ENCODE results near the gene MYL6.

Gene MYL6

DNA sequence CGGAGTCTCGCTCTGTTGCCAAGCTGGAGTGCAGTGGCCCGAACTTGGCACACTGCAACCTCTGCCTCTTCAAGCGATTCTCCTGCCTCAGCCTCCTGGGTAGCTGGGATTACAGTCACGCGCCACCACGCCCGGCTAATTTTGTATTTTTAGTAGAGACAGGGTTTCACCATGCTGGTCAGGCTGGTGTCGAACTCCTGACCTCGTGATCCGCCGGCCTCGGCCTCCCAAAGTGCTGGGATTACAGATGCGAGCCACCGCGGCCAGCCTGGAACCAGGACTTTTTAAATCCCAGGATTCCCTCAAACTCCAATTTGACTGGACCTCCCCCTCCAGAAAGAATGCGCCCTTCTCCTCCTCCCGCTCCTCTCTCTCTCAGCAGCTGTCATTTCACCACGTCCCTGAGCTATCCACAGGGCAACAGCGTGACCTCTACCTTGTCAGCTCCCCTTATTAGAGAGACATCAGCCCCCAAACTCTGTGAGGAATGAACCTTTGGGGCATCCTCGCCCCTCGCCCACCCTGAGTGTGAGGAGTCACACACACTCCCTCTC, 28.1 kb upstream of the MYL6 start:
- Histone ChIP-seq H2AFZ (ENCODE audit: low read length) (no peak overlapping the region), H3K4me1 (ENCODE audit: control insufficient read depth in 2 of 2, insufficient read depth in 1 of 2, low read depth in 1 of 2, low read length in 2 of 2) (peaks cover 13% of the 10 kb centered on the region in 2 donors), H3K9me3 (replicated peaks in 1 of 2; ENCODE audit: control insufficient read depth in 2 of 2, insufficient read depth in 1 of 2, low read depth in 1 of 2, low read length in 2 of 2) (no peaks in the 10 kb centered on the region), H2BK5ac (ENCODE audit: low read length) (no peak overlapping the region), H3K4ac (ENCODE audit: low read length) (no peak overlapping the region), H2AK5ac (ENCODE audit: low read depth, low read length) (no peak overlapping the region), H3K9ac (ENCODE audit: low read depth, low read length, poor library complexity) (no peak overlapping the region), H2BK15ac (ENCODE audit: low read length) (no peak overlapping the region), H2BK120ac (ENCODE audit: low read depth, low read length) (no peak overlapping the region), H3K14ac (ENCODE audit: low read length) (no peak overlapping the region), H3K36me3 (replicated peaks in 1 of 2; ENCODE audit: control insufficient read depth in 2 of 2, insufficient read depth in 2 of 2, low read length in 2 of 2) (peaks cover 33 to 47% of the 10 kb centered on the region in 2 donors), H3K79me1 (ENCODE audit: low read depth, low read length) (no peaks in the 10 kb centered on the region), H3K27me3 (ENCODE audit: control insufficient read depth in 3 of 3, insufficient read depth in 3 of 3, low read depth in 1 of 3, low read length in 3 of 3) (no peaks in the 10 kb centered on the region), H3K27ac (replicated peaks; ENCODE audit: low read length) (no peak overlapping the region), H4K91ac (ENCODE audit: low read depth, low read length, poor library complexity) (no peak overlapping the region), H3K23ac (ENCODE audit: low read depth, low read length, poor library complexity) (no peak overlapping the region), H3K18ac (ENCODE audit: low read length) (no peak overlapping the region), H3K4me2 (ENCODE audit: insufficient read depth, low read length, poor library complexity, severe bottlenecking) (no peak overlapping the region), H4K8ac (ENCODE audit: low read depth, low read length) (no peak overlapping the region), H2BK12ac (ENCODE audit: low read length) (no peak overlapping the region), H3K4me3 (ENCODE audit: low read length in 2 of 2) (peak overlapping the region in 1 of 2 donors; percentile 83)
- no CpG with 5 or more reads among the region's 22 CpGs for WGBS, 2 donors (ENCODE audit: extremely low coverage in 2 of 2, insufficient read length in 2 of 2, insufficient replicate concordance in 1 of 2)
- DNase-seq (ENCODE audit: low spot score): no peak

- Histone ChIP-seq H3K27ac (replicated peaks; ENCODE audit: low read length) (no peak overlapping the region), H4K8ac (ENCODE audit: low read depth, low read length) (no peak overlapping the region), H2BK12ac (ENCODE audit: low read length) (no peak overlapping the region), H2BK5ac (ENCODE audit: low read length) (no peak overlapping the region), H3K27me3 (ENCODE audit: control insufficient read depth in 3 of 3, insufficient read depth in 3 of 3, low read depth in 1 of 3, low read length in 3 of 3) (no peaks in the 10 kb centered on the region), H2AFZ (ENCODE audit: low read length) (no peak overlapping the region), H3K9ac (ENCODE audit: low read depth, low read length, poor library complexity) (no peak overlapping the region), H3K79me1 (ENCODE audit: low read depth, low read length) (no peaks in the 10 kb centered on the region), H3K36me3 (replicated peaks in 1 of 2; ENCODE audit: control insufficient read depth in 2 of 2, insufficient read depth in 2 of 2, low read length in 2 of 2) (peaks cover 33 to 55% of the 10 kb centered on the region in 2 donors), H3K4me1 (ENCODE audit: control insufficient read depth in 2 of 2, insufficient read depth in 1 of 2, low read depth in 1 of 2, low read length in 2 of 2) (peaks cover 13% of the 10 kb centered on the region in 2 donors), H3K4me3 (ENCODE audit: low read length in 2 of 2) (no peak overlapping the region), H4K91ac (ENCODE audit: low read depth, low read length, poor library complexity) (no peak overlapping the region), H3K18ac (ENCODE audit: low read length) (no peak overlapping the region), H2AK5ac (ENCODE audit: low read depth, low read length) (no peak overlapping the region), H3K14ac (ENCODE audit: low read length) (no peak overlapping the region), H3K4me2 (ENCODE audit: insufficient read depth, low read length, poor library complexity, severe bottlenecking) (no peak overlapping the region), H2BK120ac (ENCODE audit: low read depth, low read length) (no peak overlapping the region), H3K23ac (ENCODE audit: low read depth, low read length, poor library complexity) (no peak overlapping the region), H3K4ac (ENCODE audit: low read length) (no peak overlapping the region), H3K9me3 (replicated peaks in 1 of 2; ENCODE audit: control insufficient read depth in 2 of 2, insufficient read depth in 1 of 2, low read depth in 1 of 2, low read length in 2 of 2) (no peaks in the 10 kb centered on the region), H2BK15ac (ENCODE audit: low read length) (no peak overlapping the region)
- DNase-seq (ENCODE audit: low spot score): no peak
- no CpG with 5 or more reads among the region's 4 CpGs for WGBS, 2 donors (ENCODE audit: extremely low coverage in 2 of 2, insufficient read length in 2 of 2, insufficient replicate concordance in 1 of 2)
Observed at GRCh38 chr12:56130876-56131275, 27.3 kb upstream of the MYL6 start.

DNA sequence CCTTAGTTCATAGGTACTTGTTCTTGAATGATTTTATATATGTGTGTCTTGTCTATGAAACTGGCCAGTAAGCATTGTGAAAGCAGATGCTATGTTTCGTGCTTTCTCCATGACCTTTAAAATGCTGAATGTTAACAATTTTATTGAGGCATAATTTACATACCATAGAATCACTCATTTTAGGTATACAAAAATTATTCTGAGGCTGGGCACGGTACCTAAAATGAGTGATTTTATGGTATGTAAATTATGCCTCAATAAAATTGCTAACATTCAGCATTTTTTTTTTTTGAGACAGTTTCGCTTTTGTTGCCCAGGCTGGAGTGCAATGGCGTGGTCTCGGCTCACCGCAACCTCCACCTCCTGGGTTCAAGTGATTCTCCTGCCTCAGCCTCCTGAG, 23.3 kb upstream of the MYL6 start:
- H2BK12ac ChIP-seq (ENCODE audit: low read length): no peak overlapping the region
- no peak overlapping the region for H2BK120ac ChIP-seq (ENCODE audit: low read depth, low read length)
- no peaks in the 10 kb centered on the region for H3K27me3 ChIP-seq (ENCODE audit: control insufficient read depth in 3 of 3, insufficient read depth in 3 of 3, low read depth in 1 of 3, low read length in 3 of 3)
- no peak overlapping the region for H2AFZ ChIP-seq (ENCODE audit: low read length)
- WGBS, 2 donors (ENCODE audit: extremely low coverage in 2 of 2, insufficient read length in 2 of 2, insufficient replicate concordance in 1 of 2): no CpG with 5 or more reads among the region's 6 CpGs
- no peak overlapping the region for H3K4me3 ChIP-seq (ENCODE audit: low read length in 2 of 2)
- no peak overlapping the region for H4K8ac ChIP-seq (ENCODE audit: low read depth, low read length)
- peaks cover 0 to 4% of the 10 kb centered on the region in 2 donors for H3K9me3 ChIP-seq (replicated peaks in 1 of 2; ENCODE audit: control insufficient read depth in 2 of 2, insufficient read depth in 1 of 2, low read depth in 1 of 2, low read length in 2 of 2)
- H3K27ac ChIP-seq (replicated peaks; ENCODE audit: low read length): no peak overlapping the region
- H2BK15ac ChIP-seq (ENCODE audit: low read length): no peak overlapping the region
- H3K9ac ChIP-seq (ENCODE audit: low read depth, low read length, poor library complexity): no peak overlapping the region
- H3K4ac ChIP-seq (ENCODE audit: low read length): no peak overlapping the region
- no peak overlapping the region for H4K91ac ChIP-seq (ENCODE audit: low read depth, low read length, poor library complexity)
- no peak overlapping the region for H3K23ac ChIP-seq (ENCODE audit: low read depth, low read length, poor library complexity)
- no peaks in the 10 kb centered on the region for H3K79me1 ChIP-seq (ENCODE audit: low read depth, low read length)
- H3K18ac ChIP-seq (ENCODE audit: low read length): no peak overlapping the region
- H2AK5ac ChIP-seq (ENCODE audit: low read depth, low read length): no peak overlapping the region
- H3K36me3 ChIP-seq (replicated peaks in 1 of 2; ENCODE audit: control insufficient read depth in 2 of 2, insufficient read depth in 2 of 2, low read length in 2 of 2): peaks cover 59 to 95% of the 10 kb centered on the region in 2 donors
- DNase-seq (ENCODE audit: low spot score): no peak
- H3K4me2 ChIP-seq (ENCODE audit: insufficient read depth, low read length, poor library complexity, severe bottlenecking): no peak overlapping the region
- peaks cover 0 to 2% of the 10 kb centered on the region in 2 donors for H3K4me1 ChIP-seq (ENCODE audit: control insufficient read depth in 2 of 2, insufficient read depth in 1 of 2, low read depth in 1 of 2, low read length in 2 of 2)
- no peak overlapping the region for H2BK5ac ChIP-seq (ENCODE audit: low read length)
- no peak overlapping the region for H3K14ac ChIP-seq (ENCODE audit: low read length)

- H2BK15ac ChIP-seq (ENCODE audit: low read length): no peak overlapping the region
- DNase-seq (ENCODE audit: low spot score): no peak
- peaks cover 56 to 94% of the 10 kb centered on the region in 2 donors for H3K36me3 ChIP-seq (replicated peaks in 1 of 2; ENCODE audit: control insufficient read depth in 2 of 2, insufficient read depth in 2 of 2, low read length in 2 of 2)
- H3K27ac ChIP-seq (replicated peaks; ENCODE audit: low read length): no peak overlapping the region
- H2BK5ac ChIP-seq (ENCODE audit: low read length): no peak overlapping the region
- no peaks in the 10 kb centered on the region for H3K4me1 ChIP-seq (ENCODE audit: control insufficient read depth in 2 of 2, insufficient read depth in 1 of 2, low read depth in 1 of 2, low read length in 2 of 2)
- no CpG with 5 or more reads among the region's 14 CpGs for WGBS, 2 donors (ENCODE audit: extremely low coverage in 2 of 2, insufficient read length in 2 of 2, insufficient replicate concordance in 1 of 2)
- H3K9ac ChIP-seq (ENCODE audit: low read depth, low read length, poor library complexity): peak overlapping the region; percentile 15
- no peak overlapping the region for H3K4ac ChIP-seq (ENCODE audit: low read length)
- no peak overlapping the region for H3K4me3 ChIP-seq (ENCODE audit: low read length in 2 of 2)
- H2AK5ac ChIP-seq (ENCODE audit: low read depth, low read length): no peak overlapping the region
- H4K8ac ChIP-seq (ENCODE audit: low read depth, low read length): no peak overlapping the region
- no peaks in the 10 kb centered on the region for H3K27me3 ChIP-seq (ENCODE audit: control insufficient read depth in 3 of 3, insufficient read depth in 3 of 3, low read depth in 1 of 3, low read length in 3 of 3)
- H3K4me2 ChIP-seq (ENCODE audit: insufficient read depth, low read length, poor library complexity, severe bottlenecking): no peak overlapping the region
- no peak overlapping the region for H2AFZ ChIP-seq (ENCODE audit: low read length)
- H2BK120ac ChIP-seq (ENCODE audit: low read depth, low read length): no peak overlapping the region
- peaks cover 0 to 4% of the 10 kb centered on the region in 2 donors for H3K9me3 ChIP-seq (replicated peaks in 1 of 2; ENCODE audit: control insufficient read depth in 2 of 2, insufficient read depth in 1 of 2, low read depth in 1 of 2, low read length in 2 of 2)
- H3K14ac ChIP-seq (ENCODE audit: low read length): no peak overlapping the region
- no peak overlapping the region for H2BK12ac ChIP-seq (ENCODE audit: low read length)
- no peaks in the 10 kb centered on the region for H3K79me1 ChIP-seq (ENCODE audit: low read depth, low read length)
- no peak overlapping the region for H4K91ac ChIP-seq (ENCODE audit: low read depth, low read length, poor library complexity)
- no peak overlapping the region for H3K18ac ChIP-seq (ENCODE audit: low read length)
- peak overlapping the region; percentile 1 for H3K23ac ChIP-seq (ENCODE audit: low read depth, low read length, poor library complexity)
Observed at GRCh38 chr12:56137853-56138571, 20.1 kb upstream of the MYL6 start.

All from neuronal stem cell (in vitro differentiated cells).